ENCODE results near the gene FLCN. TPM values are rescaled to one million over a fixed set of nuclear protein-coding genes. Genes with fewer than 3 reads are reported as not detected.
"Not testable (repeated sequence)": the region's sequence is repeated elsewhere in the genome, so short reads cannot be mapped to it uniquely, and the experiment has no call there.

Gene FLCN
- polyA plus RNA-seq, 2 of the 4 experiments (the other 2 are of a cell fraction), result 14.2 to 25.1 TPM

DNA sequence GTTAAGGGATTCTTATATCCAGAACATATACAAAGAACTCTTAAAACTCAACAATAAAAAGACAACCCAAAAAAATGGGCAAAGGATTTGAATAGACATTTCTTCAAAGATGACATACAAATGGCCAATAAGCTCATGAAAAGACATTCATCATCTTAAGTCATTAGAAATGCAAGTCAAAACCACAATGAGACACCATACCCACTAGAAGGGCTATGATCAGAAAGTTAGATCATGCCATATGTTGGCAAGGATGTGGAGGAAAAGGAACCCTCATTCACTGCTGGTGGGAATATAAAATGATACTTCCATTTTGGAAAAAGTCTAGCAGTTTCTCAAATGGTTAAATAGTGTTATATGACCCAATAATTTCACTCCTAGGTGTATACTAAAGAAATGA, 40.2 kb downstream of the FLCN start:
- no peak overlapping the region for H3K27ac ChIP-seq
- TF ChIP-seq RARB (CRISPR knock-in tag; IDR thresholded peaks at IDR 0.05) (no peak), REST (IDR thresholded peaks at IDR 0.05) (no peak), SMC3 (IDR thresholded peaks at IDR 0.05) (no peak), MAX (IDR thresholded peaks at IDR 0.05) (no peak), EHF (CRISPR knock-in tag; IDR thresholded peaks at IDR 0.05) (no peak), SREBF2 (IDR thresholded peaks at IDR 0.05) (no peak), ZNF302 (CRISPR knock-in tag; IDR thresholded peaks at IDR 0.05) (no peak), POLR2AphosphoS2 (conservative IDR thresholded peaks at IDR 0.05; ENCODE audit: low read length) (no peak)
- H3K9me3 ChIP-seq, result no peaks in the 10 kb centered on the region
- peaks cover 4% of the 10 kb centered on the region; the same call in 2 of the 3 replicates for H3K4me1 ChIP-seq
- no peak overlapping the region for H3K4me2 ChIP-seq
- ATAC-seq, result no peak
- H3K4me3 ChIP-seq, result no peak overlapping the region
- CTCF ChIA-PET, result interaction anchor here (0.6 to 3.4 kb wide), 2 partner anchors 55 to 512 kb away, joined by 7 to 13 read pairs; no protein-coding TSS in a partner anchor
- FAIRE-seq, result peak; percentile 79
- POLR2A ChIA-PET, result no interaction called here
- DNase-seq (ENCODE audit: low read depth in 1 of 2, low spot score in 1 of 2), result no peak

- CTCF ChIA-PET, result interaction anchor here (0.8 to 3.4 kb wide), 4 partner anchors 12 to 198 kb away, joined by 3 to 13 read pairs (median 4); no protein-coding TSS in a partner anchor
- H3K4me2 ChIP-seq; H3K27ac ChIP-seq; H3K4me3 ChIP-seq; POLR2A ChIA-PET; H3K9me3 ChIP-seq; ATAC-seq; DNase-seq (ENCODE audit: low read depth in 1 of 2, low spot score in 1 of 2): not testable (repeated sequence)
- FAIRE-seq, result peak; percentile 68
- peaks cover 17% of the 10 kb centered on the region for H3K4me1 ChIP-seq
- WGBS (ENCODE audit: missing lambda C conversion rate), result 90% methylated on average over 5 of the region's 5 CpGs
These were observed 41.5 kb downstream of the FLCN start for GRCh38 chr17:17195466-17195865.

GRCh38 chr17:17191961-17192381, 45.0 kb downstream of the FLCN start:
- Histone ChIP-seq H3K4me2 (no peak overlapping the region), H3K4me3 (no peak overlapping the region), H3K4me1 (peaks cover 29% of the 10 kb centered on the region), H3K27ac (no peak overlapping the region), H3K9me3 (no peaks in the 10 kb centered on the region)
- 77% methylated on average over 10 of the region's 10 CpGs for WGBS (ENCODE audit: missing lambda C conversion rate)
- FAIRE-seq, result no peak
- ChIA-PET CTCF (interaction anchor here (0.5 to 2.6 kb wide), 7 partner anchors 10 to 449 kb away, joined by 3 to 15 read pairs (median 4); no protein-coding TSS in a partner anchor), POLR2A (interaction anchor here (1.0 kb wide), 1 partner anchor 14 kb away, joined by 3 read pairs; the partner anchor contains the start of gene PLD6)
- DNase-seq (ENCODE audit: low read depth in 1 of 2, low spot score in 1 of 2), result no peak
- ATAC-seq, result no peak
- TF ChIP-seq ATOH8 (CRISPR knock-in tag; IDR thresholded peaks at IDR 0.05; ENCODE audit: low read depth) (no peak), JUNB (IDR thresholded peaks at IDR 0.05) (no peak), POLR2A (IDR thresholded peaks at IDR 0.05; ENCODE audit: low read length) (no peak), FOSB (CRISPR knock-in tag; IDR thresholded peaks at IDR 0.05) (no peak), RNF2 (IDR thresholded peaks at IDR 0.05; ENCODE audit: borderline replicate concordance, low read depth) (no peak), HOXB13 (CRISPR knock-in tag; IDR thresholded peaks at IDR 0.05; ENCODE audit: low read depth) (no peak), NR3C1 (IDR thresholded peaks at IDR 0.05) (no peak), CEBPB (IDR thresholded peaks at IDR 0.05) (no peak), ELK1 (IDR thresholded peaks at IDR 0.05; ENCODE audit: low read depth, low read length) (no peak), NFE2L2 (conservative IDR thresholded peaks at IDR 0.05; ENCODE audit: low read length) (no peak), USF2 (IDR thresholded peaks at IDR 0.05) (no peak), MAZ (IDR thresholded peaks at IDR 0.05; ENCODE audit: borderline replicate concordance, low read depth, low read length) (no peak), HMGXB4 (CRISPR knock-in tag; IDR thresholded peaks at IDR 0.05; ENCODE audit: borderline replicate concordance) (no peak), HDAC2 (IDR thresholded peaks at IDR 0.05) (no peak), HOXA7 (CRISPR knock-in tag; IDR thresholded peaks at IDR 0.05) (no peak), RARB (CRISPR knock-in tag; IDR thresholded peaks at IDR 0.05) (no peak)
- TF ChIP-seq, protein P1, sequence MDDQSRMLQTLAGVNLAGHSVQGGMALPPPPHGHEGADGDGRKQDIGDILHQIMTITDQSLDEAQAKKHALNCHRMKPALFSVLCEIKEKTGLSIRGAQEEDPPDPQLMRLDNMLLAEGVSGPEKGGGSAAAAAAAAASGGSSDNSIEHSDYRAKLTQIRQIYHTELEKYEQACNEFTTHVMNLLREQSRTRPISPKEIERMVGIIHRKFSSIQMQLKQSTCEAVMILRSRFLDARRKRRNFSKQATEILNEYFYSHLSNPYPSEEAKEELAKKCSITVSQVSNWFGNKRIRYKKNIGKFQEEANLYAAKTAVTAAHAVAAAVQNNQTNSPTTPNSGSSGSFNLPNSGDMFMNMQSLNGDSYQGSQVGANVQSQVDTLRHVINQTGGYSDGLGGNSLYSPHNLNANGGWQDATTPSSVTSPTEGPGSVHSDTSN (IDR thresholded peaks at IDR 0.05), result no peak
- TF ChIP-seq, protein P2, sequence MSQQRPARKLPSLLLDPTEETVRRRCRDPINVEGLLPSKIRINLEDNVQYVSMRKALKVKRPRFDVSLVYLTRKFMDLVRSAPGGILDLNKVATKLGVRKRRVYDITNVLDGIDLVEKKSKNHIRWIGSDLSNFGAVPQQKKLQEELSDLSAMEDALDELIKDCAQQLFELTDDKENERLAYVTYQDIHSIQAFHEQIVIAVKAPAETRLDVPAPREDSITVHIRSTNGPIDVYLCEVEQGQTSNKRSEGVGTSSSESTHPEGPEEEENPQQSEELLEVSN (IDR thresholded peaks at IDR 0.05; ENCODE audit: borderline replicate concordance, low read depth), result no peak

Data from A549 (cell line).